Measurements from ENCODE around the gene TGM3.

TGM3 gene

DNA sequence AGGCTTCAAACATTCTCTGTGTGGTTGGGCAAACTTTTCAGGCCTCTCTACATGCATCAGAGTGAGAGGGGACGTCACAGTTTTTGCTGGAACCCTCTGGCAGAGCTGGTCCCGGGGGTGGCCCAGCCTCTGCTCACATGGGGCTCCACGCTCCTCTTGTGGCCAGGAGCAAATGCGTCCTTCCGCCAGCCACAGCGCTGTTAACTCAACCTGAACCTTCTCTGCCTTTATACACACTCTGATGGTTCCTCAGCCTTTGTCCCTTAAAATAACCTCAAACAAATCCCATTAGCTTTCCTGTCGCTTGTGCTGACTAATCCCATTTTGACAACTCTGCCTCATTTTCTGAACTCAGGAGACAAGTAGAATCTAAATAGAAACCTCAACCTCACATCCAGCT is 45.5 kb downstream of the TGM3 start:
- DNase-seq = no peak

DNA sequence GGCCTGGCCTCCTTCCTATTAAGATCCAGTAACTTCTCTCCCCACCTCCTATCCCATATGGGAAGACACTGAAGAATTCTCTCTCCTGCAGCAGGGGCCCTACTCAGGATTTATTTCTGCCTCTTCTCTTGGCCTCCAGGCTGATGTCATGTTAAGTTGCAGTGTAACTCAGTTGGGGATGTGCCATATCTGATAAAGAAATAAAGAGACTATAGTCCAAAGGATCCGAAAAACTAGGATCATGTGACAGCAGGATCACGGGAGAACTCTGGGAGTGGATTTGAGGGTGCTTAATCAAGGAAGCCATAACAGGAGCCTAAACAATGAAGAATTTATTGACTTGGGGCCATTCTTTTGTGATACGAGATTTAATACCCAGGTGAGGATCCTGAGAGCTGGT is 46.4 kb downstream of the TGM3 start:
- DNase-seq = no peak

DNA sequence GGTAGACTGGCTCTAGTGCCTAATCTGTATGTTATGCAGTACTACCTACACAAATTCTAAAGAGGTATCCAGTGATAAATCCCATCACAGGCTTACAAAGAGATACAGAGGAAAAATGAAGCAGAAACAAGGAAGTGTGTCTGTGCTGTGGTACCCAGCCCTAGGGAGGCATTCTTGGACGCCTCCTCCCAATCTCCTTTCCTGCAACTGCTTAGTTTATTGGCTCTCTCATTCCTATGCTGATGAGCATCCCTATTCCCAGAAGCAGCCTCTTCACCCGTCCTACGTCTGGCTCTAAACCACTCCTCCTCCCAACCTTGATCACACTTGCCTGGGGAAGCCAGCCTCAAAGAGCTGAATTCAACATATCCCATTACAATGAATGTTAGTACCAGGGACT is 50.4 kb downstream of the TGM3 start:
- DNase-seq = no peak

DNA sequence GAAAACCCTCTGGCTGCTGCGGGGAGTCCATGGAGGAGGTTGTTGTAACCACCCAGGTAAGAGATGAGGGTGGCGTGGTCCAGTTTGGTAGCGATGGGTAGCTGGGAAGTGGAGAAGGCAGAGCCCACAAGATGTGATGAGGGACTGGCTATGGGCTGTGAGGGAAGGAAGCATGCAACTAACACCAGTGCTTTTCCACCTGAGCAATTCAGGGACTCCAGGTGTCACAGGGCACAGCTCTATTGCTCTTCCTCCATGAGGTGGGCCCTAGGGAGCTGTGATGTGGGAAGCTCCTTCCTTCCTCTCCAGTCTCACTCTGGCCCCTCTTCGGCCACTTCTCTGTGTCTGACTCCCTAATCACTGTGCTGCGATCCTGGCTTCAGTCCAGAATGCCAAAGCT is 52.5 kb downstream of the TGM3 start:
- DNase-seq = no peak

DNA sequence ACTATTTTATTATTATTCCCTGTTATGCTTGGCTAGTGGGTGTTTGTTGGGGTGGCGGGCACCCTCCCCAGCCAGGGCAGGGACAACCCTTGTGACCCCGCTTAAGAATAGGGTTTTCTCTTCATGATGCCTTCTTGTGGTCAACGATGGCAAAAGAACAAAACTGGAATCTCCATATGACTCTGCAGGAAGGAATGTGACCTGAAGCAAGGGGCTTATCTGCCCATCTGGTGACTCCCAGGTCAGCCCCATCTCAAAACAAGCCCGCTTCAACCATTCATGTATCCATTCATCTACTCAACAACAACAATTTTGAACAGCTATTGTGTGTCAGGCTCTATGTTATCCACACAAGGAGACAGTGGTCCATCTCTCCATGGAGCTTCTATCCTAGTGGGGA is 54.0 kb downstream of the TGM3 start:
- DNase-seq = no peak

DNA sequence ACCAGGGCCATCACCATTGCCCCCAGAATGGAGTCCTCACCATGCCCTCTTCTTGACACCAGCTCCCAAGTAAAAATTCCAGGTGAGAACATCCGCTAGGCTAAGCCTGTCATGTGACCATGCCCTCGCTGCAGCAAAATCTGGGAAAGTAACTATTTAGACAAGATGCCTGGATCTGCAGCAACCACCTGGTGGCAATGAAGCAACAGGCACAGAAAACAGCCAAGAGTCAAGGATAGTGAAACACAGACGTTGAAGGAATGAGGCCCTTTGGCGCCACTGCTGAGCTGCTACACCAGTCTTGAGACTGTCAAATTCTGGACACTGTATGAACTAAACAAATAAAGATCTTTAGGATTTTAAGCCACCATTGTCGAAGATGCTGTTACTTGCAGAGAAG is 54.8 kb downstream of the TGM3 start:
- DNase-seq = no peak

DNA sequence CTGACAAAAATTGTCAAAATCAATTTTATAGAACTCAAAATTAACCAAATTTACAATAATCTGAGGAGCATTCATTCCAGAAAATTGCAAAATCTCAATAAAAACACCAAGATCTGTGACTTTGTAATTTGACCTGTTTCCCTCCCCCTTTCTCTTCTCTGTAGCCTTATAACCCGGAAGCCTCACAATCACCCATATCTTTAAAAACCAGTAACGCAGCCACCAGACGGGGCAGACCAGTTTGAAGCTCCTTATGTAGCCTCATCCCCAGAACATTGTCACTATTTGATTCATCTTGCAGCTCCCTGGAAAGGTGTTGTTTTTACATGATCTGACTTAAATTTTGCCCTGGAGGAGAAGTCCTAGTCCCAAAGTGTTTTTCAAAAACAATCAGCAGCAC is 57.4 kb downstream of the TGM3 start:
- DNase-seq = no peak

DNA sequence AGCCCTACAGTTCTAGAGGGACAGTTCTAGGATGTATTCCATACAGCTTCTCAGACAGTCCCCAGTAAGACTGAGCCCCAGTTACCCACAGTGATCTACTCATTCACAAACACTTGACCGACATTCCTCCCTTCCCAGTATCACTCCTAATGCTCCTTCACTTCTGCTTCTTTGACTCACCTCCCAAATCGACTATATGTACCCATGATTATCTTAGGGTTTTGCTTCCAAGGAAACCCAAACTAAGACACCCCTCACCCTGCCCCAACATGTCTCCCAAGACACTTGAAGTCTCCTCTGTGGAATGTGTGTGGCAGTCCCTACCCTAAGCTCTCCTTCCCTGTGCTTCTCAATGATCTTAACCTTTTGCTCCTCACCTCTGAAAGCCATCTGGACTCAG is 61.3 kb downstream of the TGM3 start:
- DNase-seq = no peak

DNA sequence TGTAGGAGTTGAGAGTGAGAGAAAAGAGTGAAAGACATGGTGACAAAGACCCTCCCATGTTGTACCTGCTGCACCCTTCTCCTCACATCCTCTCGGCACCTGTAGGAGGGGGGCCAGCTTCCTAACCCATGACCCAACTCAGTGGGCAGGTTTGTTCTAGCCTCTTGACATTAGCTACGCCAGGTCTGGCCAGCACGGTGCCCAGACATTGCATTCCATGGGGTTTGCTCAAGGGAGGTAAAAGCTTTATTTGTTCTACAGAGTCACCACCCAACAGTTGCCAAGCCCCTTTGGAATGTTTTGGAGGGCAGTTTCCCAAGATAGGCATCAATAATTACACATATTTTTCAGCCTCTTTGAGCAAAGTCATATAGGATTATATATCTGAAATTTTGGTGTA is 62.2 kb downstream of the TGM3 start:
- no peak for DNase-seq

DNA sequence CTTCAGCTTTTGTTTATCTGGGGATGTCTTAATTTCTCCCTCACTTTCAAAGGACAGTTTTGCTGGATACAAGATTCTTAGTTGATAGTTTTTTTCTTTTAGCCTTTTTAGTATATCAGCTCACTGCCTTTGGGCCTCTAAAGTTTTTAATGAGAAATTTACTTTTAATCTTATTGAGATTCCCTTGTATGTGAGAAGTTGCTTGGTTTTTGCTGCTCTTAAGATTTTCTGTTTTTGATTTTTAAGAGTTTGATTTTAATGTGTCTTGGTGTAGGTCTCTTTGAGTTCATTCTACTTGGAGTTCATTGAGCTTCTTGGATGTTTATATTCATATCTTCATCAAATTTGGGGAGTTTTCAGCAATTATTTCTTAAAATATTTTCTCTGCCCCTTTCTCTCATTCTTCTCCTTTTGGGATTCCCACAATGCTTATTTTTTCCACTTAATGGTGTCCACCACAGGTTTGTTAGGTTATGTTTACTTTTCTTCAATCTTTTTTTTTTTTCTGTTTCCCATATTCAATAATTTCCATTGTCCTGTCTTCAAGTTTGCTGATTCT is 65.3 kb downstream of the TGM3 start:
- no peak for DNase-seq

DNA sequence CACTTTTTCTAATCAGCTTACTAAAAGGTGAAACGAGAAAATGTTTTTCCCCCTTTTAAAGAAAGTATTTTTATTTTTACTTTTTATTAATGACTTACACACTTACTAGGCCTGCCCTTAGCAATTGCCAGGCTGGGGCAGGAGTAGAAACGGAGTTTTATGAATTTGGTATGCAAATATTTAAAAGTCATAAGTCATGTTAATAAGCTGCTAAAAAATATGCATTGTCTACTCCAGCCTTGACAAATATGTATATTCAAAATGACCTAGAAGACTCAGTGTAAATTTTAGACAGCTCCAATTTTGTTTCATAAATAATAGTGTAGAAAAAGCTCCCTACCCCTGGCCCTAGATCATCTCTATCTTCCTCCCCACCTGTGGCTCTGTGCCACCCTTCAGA is 67.4 kb downstream of the TGM3 start:
- DNase-seq = no peak

DNA sequence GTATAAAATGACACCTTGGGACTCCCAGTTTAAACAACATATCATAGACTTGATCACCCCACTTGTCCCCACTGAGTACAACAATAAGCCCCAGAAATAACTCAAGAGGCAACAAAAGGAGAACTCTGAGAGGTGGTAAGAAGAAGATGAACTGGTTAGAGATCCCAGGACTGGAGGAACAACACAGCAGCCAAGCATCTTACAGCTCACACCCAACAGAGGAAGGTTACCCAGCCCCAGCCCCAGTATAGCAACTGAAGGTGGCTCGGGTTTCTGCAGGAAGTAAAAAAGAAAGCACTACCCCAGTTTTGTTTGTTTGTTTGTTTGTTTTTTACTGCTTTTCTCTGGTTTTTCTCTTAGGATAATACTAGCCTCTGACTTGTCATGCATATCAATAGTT is 67.8 kb downstream of the TGM3 start:
- no peak for DNase-seq

DNA sequence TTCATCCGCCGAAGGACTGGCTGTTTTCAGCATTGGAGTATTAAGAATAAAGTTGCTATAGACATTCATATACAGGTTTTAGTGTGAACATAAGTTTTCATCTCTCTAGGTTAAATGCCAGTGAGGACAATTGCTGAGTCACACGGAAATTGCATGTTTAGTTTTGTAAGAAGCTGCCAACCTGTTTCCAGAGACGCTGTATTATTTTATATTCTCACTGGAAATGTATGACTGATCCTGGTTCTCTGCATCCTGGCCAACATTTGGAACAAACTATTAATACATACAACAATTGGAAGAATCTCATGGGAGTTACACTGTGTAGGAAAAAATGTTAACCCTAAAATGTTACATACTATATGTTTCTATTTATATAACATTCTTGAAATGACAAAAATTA is 68.2 kb downstream of the TGM3 start:
- DNase-seq = no peak

DNA sequence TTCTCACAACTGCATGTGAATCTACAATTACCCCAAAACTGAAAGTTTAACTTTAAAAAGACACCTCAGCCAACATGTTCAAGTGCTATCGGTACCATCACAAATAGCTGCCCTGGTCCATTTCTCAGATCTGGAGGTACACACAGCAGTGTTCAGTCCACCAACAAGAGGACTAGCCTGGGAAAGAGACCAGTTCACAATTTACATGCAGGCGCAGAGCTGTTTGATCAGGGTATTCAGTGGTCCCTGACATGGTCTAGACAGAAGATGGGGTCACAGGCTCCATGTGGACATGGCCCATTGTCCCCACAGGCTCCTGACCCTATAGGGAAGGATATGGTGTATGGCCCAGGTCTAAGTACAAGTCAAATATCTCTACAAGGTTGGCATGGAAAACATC is 69.3 kb downstream of the TGM3 start:
- DNase-seq = no peak

DNA sequence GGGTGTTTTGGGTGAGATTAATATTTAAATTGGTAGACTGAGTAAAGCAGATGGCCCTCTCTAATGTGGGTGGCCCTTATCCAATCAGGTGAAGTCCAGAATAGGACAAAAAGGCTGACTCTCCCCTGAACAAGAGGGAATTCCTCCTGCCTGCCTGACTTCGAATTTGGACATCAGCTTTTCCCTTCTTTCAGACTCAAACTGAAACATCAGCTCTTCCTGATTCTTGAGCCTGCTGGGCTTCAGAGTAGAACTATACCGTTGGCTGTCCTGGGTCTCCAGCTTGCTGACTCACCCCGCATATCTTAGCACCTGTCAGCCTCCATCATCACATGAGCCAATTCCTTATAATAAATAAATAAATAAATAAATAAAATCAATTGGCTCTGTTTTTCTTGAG is 69.9 kb downstream of the TGM3 start:
- DNase-seq = no peak

DNA sequence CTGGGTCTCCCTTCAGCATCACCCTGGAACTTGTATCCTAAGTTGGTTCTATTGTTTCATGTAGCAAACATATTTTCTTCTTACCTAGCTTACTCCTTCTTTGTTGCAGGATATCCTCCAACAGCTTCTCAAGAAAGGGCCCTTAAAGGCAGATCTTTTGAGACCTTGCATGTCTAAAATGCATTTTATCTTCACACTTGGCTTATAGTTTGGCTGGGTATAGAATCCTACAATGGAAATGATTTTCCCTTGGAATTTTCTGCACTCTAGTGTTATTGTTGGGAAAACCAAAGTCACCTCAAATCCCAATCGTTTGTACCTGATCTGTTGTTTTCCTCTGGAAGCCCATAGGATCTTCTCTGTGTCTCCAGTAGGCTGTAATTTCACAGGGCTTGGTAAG is 72.8 kb downstream of the TGM3 start:
- DNase-seq = no peak

DNA sequence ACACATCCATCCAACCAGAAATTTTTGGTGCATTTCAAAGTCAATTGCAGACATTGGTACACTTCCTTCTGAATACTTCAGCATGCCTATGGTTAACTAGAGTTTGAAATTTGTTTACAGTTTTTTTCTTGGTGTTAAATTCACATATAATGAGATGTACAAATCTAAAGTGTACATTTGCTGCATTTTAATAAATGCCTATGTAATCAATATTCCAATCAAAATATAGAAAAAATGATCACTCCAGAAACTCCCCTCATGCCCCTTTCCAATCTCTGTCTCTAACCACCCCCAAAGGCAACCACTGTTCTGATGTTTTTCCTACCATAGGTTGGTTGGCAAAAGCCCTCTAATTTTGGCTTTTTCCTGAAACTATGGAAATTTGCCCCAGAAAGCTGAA is 77.3 kb downstream of the TGM3 start:
- DNase-seq = no peak

DNA sequence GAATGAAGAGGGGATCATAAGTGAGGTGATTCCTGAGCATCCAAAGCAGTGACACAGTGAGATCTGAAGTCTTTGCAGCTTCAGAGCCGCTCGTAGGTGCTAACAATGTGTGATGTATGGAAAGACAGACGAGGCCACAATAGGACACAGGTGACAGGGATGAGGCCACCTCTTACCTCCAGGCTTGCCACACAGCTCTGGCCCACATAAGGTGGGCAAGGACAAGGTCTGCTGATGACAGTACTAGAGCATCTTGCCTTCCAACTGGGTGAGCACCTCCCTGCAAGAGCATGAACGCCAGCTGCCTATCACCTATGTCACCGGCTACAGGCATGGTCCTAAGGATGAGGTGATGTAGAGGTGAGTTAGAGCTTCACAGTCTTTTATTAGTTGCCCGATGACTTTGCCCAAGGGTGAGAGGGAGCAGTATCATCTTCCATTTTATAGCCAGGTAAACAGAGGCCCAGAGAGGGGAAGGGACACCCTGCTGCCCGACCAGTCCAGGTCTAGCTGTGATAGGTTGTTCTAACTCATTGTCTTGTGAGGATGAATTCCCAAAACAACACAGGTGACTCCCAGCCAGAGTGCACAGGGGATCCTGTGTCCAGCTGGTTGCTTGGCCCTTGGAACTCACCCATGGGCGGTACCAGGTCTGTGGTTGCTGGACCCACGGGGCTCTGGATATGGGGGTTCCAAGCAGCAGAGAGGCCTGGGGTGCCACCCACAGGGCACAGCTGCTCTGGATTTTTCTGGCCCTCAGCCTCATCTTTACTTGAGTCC is 78.7 kb downstream of the TGM3 start:
- no peak for DNase-seq

DNA sequence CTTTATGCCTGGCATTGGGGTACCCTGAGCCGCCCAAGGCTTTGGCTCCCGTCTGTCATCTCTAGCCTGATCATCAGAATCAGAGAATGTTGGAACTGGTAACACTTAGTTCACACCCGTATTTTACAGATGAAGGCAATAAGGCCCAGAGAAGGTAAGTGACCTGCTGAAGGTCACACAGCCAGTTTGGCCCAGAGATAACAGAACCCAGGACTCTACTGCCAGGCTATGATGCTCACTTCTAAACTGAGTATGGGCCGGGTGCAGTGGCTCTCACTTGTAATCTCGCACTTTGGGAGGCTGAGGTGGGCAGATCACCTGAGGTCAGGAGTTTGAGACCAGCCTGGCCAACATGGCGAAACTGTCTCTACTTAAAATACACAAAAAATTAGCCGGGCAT is 83.1 kb downstream of the TGM3 start:
- DNase-seq = no peak

DNA sequence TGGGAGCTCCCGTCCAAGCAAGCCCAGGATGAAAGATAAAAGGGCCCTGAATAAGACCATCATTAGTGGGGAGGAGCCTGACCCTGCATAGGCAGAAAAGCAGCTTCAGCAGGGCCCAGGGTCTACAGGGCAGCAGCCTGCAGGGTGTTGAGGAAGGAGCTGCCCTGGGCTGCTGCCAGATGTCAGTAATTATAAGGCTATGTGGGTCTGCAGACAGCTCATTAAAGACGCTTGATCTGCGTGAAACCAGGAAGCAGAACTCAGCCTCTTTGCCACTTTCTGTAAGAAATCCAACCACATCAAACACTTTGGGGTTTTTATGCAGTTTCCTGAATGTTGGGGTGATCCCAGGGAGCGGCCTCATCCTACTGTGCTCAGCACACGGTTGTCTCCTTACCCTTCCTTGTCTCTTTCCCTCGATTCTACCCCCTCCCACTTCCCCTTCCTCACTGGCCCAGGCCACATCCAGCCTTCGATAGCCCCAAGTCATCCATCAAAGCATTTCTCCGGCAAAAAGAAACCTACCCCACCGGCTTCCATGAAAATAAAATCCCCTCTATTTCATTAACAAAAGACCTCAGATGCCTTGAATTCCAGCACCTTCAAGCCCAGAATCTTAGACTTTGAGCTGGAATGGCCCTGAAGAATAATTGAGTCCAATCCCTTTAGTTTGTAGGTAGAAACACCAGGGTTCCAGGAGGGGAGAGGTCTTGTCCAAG is 83.9 kb downstream of the TGM3 start:
- peak; percentile 45 for DNase-seq

DNA sequence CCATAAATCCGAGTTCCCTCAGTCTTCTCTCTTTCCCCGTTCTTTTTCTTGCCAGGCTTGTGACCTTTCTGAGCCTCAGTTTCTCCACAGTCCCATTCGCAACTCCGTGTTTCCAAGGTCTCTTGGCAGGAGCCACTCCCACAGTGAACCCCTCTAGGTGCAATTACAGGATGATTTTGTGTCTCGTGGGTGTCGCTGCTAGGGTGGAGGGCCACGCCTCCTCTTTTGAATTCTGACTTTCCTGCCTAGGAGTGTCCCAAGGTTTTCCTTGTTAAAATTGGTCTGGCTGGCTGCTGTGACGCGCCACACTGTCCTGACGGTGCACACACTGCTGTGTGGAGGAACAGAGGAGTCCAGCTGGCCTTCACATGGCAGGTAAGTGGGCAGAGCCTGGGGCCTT is 84.8 kb downstream of the TGM3 start, which contains the start of gene TGM6:
TGM6 (plus strand) TSS at position 301 of the 400 bp plus-strand sequence; CDS start at position 369, 68 bp downstream.
- DNase-seq = no peak

DNA sequence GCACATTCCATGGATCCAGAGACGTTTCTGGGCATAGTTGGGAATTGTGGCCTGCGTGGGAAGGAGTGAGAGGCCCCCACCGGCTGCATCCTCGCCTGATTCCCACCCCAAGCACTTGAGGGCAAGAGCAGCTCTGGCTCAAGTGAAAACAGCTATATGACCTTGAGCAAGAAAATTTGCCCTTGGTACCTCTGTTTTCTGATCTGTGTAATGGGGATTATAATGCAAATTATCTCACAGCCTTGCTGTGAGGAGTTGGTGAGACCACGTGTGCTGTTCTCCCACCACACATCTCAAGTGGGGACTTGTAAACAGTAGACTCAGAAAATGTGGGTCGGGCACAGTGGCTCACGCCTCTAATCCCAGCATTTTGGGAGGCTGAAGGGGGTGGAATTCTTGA is 85.5 kb downstream of the TGM3 start:
- DNase-seq = no peak

DNA sequence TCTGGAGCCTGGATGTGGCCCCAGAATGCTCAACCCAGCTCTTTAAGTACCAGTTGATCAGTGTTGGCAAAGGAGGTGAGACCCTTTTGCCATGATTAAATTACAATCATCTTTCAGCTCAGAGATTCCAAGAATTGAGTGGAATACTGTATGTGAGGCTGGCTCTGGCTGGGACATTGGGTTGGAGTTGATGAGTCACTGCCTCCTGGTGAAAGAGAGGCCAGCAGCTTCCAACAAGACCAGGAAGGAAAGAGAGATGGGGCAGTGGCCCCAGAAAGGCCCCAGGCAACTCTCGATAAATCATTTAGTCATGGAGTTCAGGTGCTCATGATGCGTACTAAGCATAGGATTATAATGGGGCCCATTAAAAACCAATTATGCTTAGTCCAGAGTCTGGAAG is 87.0 kb downstream of the TGM3 start:
- no peak for DNase-seq

DNA sequence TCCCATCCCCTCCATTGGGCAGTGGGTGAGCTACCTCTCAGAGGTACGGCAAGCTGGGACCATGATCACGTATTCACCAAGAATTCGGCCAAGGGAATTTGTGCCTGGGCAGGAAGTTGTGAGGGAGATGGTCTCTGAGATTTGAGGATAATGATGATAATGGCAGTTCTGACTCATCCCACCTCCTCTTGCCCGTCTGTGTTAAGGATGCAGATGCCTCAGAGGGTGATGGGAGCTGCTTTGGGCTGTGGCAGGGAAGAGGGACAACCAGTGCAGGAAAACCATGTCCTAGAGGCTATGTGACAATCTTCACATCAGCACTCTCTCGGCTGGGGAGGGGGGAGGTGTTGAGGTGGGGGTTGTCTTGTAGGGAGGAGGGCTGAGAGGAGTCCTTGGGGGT is 89.2 kb downstream of the TGM3 start:
- DNase-seq = no peak

Measured in CD4-positive, alpha-beta T cell treated with Interleukin-12 subunit alpha and Interleukin-12 subunit beta, for 1 hour (primary cell).